IPS-18c (cell line): ENCODE results near the gene HEBP2.
"Not testable (repeated sequence)": the region's sequence is repeated elsewhere in the genome, so short reads cannot be mapped to it uniquely, and the experiment has no call there.

Source experiments
- H3K4me3 ChIP-seq: 2 replicates; pipeline ENCODE4 v1.7.0; 2013; ENCODE audit warnings: low read depth, mild to moderate bottlenecking, low read length, moderate library complexity; ENCODE audit not compliant: insufficient read depth
- H3K9me3 ChIP-seq: one replicate; pipeline ENCODE4 v1.6.1; 2013; ENCODE audit warnings: mild to moderate bottlenecking, low read length, moderate library complexity; ENCODE audit not compliant: control insufficient read depth, insufficient read depth

The HEBP2 gene

DNA sequence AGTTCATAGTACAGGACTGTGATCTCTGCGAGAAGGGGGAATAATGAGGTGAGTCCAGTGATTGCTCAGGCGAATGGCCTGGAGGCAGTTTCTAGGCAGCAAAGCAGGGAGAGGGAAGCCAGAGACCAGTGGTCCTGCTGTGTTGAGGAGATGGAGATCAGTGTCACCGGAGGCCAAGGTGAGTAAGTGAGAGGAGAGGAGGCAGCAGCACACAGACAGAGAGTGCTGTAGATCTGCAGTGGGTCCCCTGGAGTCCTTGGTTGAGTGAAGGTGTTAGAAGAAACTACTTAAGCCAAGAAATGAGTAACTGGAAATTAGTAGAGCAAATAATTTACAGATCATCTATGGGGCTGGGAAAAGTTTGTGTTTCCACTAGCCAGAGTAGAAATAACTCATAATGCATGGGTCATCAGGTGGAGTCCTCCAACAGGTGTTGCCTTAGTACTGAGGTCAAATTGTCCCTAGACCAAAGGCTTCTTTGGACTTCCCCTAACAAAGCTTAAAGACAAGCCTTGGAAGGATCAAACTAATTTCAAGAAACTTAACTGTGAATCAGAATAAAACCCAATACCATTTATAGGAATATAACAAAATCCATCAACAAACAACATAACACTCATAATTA lies 13.6 kb downstream of the HEBP2 start:
- no peaks in the 10 kb centered on the region for H3K9me3 ChIP-seq
- no peak overlapping the region for H3K4me3 ChIP-seq

DNA sequence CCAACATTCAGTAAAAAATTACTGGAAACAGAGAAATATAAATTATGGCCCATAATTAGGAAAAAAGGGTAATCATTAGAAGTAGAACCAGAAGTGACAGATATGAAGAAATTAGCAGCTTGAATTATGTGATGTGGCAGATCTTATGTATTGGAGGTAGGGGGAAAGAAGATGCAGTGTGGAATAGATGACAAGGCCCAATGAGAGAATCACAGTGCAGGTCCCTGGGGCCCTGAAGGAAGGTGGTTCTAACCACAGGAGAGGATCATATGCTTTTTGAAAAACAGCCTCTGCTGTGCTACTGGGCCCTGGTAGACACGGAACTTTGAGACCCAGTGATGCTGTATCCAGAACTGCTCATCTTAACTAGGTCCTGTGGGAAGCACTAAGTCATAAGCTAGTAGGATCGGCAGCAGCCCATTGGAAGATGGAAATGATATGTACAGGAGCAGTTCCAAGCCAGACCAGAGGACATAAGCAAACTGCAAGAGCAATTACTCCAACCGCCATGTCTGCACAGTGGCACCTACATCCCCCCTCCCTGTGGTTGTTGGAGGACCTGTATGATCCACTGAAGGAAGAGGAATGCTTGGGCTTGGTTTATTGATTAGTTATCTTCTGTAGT lies 14.2 kb downstream of the HEBP2 start:
- Histone ChIP-seq H3K4me3 (no peak overlapping the region), H3K9me3 (no peaks in the 10 kb centered on the region)

DNA sequence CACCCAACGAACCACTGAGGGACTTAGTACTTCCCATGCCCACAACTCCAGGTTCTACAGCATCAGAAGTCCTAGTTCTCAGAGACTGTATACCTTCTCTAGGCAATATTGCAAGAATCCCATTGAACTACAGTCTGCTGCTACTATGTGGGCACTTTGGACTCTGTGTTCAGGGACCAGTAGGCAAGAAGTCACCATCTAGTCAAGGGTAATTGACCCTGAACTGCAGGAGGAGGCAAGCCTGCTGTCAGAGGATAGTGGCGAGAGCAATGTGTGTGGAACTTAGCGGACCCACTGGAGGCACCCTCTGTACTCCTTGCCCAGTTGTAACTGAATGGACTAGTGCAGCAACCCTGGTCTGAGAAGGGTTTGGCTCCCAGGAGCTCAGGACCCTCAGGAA lies 15.7 kb downstream of the HEBP2 start:
- H3K9me3 ChIP-seq = peaks cover 2% of the 10 kb centered on the region
- no peak overlapping the region for H3K4me3 ChIP-seq

DNA sequence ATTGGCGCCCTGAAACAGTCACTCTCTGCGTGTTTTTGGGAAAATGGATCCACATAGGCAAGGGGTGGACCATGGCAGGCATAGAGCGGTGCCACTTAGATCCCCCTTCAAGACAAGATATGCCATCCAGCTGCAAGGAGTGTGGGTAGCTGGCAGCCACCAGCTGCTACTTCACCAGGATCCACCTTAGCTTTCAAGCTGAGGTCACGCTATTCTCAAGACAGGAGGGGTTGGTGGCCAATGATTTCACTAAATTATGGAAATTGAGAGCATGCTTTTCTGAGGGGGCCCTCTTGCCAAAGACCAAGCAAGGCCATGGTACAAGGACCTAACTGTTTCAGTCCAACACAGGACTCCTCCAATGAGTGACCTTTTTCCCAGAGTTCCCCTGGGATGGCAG lies 16.3 kb downstream of the HEBP2 start:
- H3K9me3 ChIP-seq = peaks cover 2% of the 10 kb centered on the region
- H3K4me3 ChIP-seq = no peak overlapping the region

DNA sequence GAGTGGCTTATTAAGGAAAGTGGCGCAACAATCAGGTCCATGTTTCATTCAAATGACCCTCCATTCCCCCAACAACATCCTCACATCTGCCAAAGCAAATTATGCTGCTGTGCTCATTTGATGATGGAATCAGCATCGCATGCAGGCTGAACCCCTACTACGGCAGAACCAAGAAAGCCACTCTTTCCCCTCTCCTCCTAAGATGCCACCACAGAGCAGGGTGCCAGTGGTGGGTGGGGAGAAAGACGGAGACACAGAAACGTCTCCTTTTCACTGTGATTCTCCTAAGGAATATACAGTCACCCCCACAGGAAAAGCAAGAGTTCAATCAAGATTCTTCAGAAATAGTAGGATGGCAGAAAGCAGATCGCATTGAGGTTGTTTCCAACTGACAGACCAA lies 17.1 kb downstream of the HEBP2 start:
- peaks cover 2% of the 10 kb centered on the region for H3K9me3 ChIP-seq
- no peak overlapping the region for H3K4me3 ChIP-seq

DNA sequence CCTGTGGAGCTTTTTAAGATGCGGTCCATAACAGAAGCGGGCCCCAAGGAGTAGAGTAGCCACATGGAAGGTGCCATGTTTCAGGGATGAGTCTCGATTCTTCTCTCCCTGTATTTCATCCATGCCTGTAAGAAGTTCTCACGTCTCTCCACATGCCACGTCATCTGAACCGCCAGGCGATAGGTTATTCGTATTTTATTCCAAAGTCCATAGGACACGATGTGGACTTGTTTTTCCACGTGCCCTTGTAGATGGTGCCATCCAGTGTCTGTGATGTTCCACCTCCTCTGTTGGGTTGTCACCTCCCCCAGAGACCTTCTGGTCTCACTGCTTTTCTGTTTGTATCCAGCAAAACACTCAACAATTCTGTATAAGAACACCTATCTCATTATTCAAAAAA lies 17.6 kb downstream of the HEBP2 start:
- Histone ChIP-seq H3K4me3 (no peak overlapping the region), H3K9me3 (peaks cover 2% of the 10 kb centered on the region)

DNA sequence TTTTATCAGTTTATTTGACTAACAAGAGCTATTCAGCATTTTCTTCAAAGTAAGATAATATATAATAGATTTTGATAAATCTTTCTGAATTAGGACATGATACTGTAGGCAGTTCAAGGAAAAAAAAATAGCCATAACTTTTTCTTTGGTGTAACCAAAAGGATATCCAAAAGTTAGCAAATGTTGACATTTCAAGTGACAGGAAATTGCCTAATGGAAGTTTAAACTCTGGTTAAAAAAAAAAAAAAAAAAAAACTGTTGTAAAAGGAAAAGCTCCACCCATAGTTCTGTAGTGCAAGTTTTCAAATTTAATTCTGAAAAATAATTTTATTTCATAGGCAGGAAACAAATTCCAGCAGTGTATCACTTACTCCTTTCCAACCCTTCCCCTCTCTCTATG lies 18.8 kb downstream of the HEBP2 start:
- H3K4me3 ChIP-seq = no peak overlapping the region
- peaks cover 2% of the 10 kb centered on the region for H3K9me3 ChIP-seq

DNA sequence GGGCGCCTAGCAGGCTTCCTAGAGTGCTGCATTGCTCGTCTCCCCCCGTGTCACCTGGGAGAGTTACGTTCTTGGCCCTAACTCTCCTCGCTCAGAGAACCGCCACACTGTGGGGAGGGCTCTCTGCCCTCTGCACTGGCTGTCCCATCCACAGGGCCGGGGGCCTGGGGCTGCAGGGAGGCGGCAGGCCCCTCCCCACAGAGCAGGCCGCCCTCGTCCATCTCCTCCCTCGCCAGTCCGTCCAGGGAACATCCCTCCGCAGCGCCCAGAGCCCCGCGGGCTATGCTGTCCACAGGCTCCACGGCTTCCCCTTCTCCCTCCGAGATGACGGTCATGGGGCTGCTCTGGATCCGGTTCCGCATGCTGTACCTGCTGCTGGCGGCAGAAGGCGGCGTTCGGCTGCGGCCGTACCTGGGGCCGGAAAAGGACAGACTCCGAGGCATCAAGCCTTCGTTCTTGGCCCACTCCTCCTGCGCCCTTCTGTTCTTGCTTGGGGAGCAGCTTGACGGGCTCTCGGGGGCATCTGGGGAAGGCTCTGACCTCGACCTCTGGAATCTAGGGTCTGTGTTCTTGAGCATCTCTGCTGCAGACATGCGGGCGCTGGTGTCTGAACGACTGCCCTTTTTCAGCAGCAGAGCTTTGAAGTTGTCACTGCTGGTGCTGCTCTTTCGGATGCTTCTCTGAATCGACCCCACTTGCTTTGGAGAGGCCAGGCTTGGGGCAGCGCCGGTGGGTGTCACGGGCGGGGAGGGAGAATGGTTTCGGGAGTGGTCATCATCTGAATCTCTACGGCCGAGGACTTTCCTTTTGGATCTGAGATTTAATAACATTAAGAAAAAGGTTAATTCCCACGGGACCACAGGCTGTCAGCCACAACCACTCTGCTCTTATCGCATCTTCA lies 20.2 kb downstream of the HEBP2 start:
- H3K4me3 ChIP-seq = no peak overlapping the region
- H3K9me3 ChIP-seq = peaks cover 2% of the 10 kb centered on the region

DNA sequence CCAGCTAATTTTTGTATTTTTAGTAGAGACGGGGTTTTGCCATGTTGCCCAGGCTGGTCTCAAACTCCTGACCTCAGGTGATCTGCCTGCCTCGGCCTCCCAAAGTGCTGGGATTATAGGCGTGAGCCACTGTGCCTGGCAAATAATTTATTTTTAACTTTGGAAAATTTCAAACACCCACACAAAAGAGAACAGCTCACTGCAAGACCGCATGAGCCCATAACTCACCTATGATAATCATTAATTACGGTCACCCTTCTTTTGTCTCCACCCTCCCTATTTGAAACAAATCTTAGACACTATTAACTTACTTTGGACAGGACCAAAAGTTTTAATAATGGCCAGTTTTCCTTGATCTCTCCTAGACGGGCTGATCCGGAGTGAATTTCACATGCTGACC lies 21.2 kb downstream of the HEBP2 start:
- H3K4me3 ChIP-seq, H3K9me3 ChIP-seq: not testable (repeated sequence)

DNA sequence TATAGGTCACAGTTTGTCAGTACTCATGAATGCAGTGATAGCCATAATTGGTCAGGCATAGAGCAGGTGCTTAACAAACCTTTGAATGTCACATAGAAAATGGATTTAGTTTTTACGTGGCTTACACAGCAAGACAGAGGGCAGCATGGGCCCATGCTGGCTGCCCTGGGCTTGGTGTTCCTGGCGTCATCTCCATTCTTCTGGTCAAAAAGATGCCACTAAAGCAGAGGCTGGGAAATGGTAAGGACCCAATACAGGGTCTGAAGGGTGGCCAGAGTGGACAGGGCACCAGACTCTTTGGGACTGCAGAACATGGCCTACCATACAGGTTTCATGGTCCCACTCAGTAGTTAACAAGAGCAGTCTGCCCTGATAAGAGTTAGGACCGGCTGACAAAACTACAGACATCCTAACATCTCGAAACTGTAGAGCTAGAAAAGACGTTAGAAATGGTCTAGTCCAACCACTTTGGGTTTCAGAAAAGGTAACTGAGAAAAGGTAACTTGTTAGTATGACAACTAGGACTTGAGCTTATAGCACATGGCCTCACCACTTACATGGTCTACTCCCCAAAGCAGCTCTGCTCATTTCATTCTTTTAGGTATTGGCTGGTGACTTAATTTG lies 22.6 kb downstream of the HEBP2 start:
- H3K9me3 ChIP-seq = peaks cover 2% of the 10 kb centered on the region
- no peak overlapping the region for H3K4me3 ChIP-seq

DNA sequence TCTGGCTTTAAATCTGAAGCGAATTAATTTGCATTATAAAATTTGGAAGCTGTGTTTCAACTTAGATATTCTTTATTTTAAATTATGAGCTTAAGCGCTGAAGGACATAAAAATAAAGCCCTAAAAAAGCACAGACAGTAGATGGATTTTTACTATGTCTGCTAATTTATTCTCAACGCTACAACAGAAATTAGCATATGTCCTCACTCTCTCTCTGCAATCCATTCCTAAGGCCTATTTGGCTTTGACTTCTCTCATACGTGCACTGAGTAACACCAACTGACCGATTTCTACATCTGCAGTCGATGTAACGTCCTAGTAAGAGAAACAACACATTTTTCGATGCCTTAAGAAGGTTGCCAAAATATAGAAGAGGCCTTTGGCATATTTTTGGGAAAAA lies 23.7 kb downstream of the HEBP2 start:
- H3K9me3 ChIP-seq = peaks cover 2% of the 10 kb centered on the region
- no peak overlapping the region for H3K4me3 ChIP-seq

DNA sequence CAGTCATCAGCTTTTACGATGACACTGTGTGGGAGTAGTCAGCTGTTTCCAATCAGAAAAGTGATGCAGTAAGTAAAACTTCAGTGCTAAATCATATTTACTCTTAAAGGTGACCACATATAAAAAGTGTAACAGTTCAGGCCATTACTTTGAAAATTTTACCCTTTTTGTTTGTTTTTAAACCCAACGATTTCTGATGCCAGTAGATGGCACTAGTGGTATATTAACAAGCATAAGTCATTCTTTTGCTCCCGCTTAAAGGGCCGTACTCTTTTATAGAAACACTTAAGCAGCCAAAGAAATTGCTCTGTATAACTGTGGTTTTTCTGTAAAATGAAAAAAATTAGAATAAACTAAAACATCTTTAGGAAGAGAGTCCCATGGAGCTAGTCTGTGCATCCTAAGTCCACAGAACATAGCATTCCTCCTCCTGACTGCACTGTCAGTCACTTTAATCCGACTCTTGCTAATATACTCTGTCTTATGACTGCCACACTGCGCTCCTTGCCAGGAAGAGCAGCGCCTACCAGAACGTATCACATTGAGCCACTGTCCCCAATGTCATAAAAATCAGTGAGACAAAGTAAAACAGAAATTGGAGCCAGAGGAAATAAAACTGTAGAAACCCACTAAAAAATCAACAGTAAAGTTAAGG lies 25.0 kb downstream of the HEBP2 start:
- Histone ChIP-seq H3K4me3 (no peak overlapping the region), H3K9me3 (peaks cover under 1% of the 10 kb centered on the region)

DNA sequence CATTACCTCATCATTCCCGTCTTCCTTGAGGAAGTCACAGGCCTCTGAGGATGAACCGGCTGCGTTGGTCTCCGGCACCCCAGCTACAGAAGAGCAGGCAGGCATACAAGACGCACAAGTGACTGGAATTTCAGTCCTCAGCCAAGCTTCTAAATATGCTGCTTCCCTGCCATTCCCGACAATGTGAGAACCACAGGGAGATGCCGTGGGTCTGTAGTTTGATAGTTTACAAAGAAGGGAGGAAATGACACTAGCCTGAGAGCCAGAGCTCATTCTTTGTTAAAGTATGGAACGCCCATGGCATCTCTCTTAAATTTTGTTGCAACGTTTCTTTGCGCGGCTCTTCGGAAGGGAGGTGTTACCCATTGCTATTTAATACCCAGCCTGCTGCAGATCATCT lies 25.7 kb downstream of the HEBP2 start:
- Histone ChIP-seq H3K4me3 (no peak overlapping the region), H3K9me3 (no peaks in the 10 kb centered on the region)

DNA sequence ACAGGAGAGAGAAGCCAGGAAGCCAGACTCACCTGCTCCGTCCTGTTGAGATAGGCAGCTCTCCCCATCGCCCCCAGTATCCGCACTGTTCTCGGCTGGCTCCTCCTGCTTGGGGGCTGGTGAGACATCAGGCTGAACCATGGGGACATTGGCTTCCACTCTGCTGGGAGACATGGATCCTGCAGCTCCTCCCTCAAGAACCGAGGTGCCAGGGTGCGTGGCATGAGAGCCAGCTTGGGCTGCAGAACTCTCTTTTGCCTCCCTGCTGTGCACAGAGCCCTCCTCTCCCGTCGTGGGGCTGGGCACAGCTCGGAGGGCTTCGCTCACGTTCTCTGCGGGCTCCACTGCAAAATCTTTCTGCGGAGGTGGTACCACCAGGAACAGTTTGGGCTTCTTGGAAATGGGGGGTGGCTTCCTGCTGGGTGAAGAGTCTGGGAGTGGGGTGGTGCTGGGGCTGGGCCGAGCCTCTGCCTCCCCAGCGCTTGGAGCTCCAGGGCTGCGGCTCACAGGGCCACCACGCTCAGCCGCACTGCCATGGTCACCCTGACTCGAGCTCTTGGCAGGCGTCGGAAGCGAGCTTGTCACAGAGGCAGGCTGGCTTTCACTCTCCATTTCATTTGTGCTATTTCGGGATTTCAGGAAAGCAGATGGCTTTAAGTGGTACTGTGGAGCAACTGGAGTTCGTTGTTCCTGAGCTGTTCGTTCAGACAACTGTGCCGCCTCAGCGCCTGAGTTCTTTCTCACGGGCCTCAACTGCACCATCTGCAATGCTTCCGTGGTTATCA lies 26.5 kb downstream of the HEBP2 start:
- no peak overlapping the region for H3K4me3 ChIP-seq

DNA sequence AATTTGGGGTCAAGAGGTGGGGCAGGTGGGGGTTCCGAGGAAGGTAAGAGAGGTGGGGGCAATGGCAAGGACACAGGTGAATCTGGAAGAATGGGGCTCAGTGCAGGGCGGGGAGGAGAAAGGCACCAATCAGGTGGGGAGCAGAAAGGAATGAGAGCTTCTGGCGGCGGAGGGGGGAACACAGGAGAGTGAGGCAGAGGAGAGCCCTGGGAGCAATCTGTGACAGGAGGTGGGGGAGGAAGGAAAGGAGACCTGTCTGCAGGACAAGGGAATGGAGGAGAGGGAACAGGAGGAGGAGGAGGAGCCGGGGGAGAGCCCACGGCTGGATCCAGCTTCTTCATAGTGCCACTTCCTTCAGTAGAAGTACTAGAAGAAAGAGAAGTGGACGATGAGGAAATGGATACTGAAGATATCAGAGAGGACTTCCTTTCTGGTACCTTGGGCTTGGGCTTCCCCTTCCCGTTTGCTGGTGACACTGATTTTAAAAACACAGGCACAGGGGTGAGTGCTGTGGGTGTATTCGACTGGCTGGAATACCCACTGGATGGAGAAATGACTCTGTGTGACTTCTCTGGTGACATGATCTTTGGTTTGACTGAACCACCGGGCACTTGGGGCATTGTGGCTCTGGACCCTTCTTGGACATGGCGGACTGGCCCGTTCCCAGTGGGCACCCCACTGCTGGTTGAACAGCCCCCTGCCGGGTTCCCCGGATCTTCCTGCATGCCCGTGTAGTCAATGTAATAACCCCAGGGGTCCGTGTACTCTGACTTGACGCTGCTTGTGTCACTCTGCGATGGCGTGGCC lies 27.4 kb downstream of the HEBP2 start:
- Histone ChIP-seq H3K4me3 (no peak overlapping the region), H3K9me3 (no peaks in the 10 kb centered on the region)

More for the DNA sequence above, 26.5 kb downstream of the HEBP2 start:
- H3K9me3 ChIP-seq = no peaks in the 10 kb centered on the region

DNA sequence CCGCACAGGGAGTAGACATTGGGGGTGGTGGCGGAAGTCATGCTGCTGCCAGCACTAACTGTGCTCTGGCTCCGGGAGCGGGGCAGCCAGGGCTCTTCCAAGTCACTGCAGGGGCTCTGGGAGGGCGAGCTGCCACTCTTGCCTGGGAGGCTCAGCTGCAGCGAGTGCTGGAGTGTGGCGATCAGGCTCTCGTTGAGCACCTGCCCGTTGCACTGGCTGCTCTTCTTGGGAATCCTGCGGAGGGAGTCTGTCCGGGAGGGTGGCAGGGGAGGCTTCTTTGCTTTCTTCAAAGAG lies 28.0 kb downstream of the HEBP2 start:
- Histone ChIP-seq H3K4me3 (no peak overlapping the region), H3K9me3 (no peaks in the 10 kb centered on the region)
